SW480 (cell line): Measurements from ENCODE around the gene LAMA2.

Experiments
- DNase-seq: peaks from one replicate; pipeline ENCODE4 v3.0.0-alpha.2; 2016; ENCODE audit warnings: low spot score

Gene LAMA2

GRCh38 chr6:129382916-129383315 is 500.0 kb downstream of the LAMA2 start:
- no peak for DNase-seq

GRCh38 chr6:129385117-129385516 is 502.2 kb downstream of the LAMA2 start:
- DNase-seq, result no peak

- no peak for DNase-seq
Measured at GRCh38 chr6:129390900-129391299, 508.0 kb downstream of the LAMA2 start.

- no peak for DNase-seq
Measured at GRCh38 chr6:129393654-129394053, 510.7 kb downstream of the LAMA2 start.

- DNase-seq, result no peak
Measured at GRCh38 chr6:129398764-129399163, 515.8 kb downstream of the LAMA2 start.

- no peak for DNase-seq
Measured at GRCh38 chr6:129402244-129402643, 519.3 kb downstream of the LAMA2 start.

- DNase-seq, result no peak
Measured at GRCh38 chr6:129411092-129411491, 528.2 kb downstream of the LAMA2 start.

- no peak for DNase-seq
Measured at GRCh38 chr6:129416337-129416990, 533.5 kb downstream of the LAMA2 start.

- no peak for DNase-seq
Measured at GRCh38 chr6:129417416-129418086, 534.6 kb downstream of the LAMA2 start.

- no peak for DNase-seq
Measured at GRCh38 chr6:129419324-129419723, 536.4 kb downstream of the LAMA2 start.

GRCh38 chr6:129426343-129426742 is 543.4 kb downstream of the LAMA2 start:
- no peak for DNase-seq

GRCh38 chr6:129429956-129430355 is 547.0 kb downstream of the LAMA2 start:
- DNase-seq, result no peak

GRCh38 chr6:129432738-129433137 is 549.8 kb downstream of the LAMA2 start:
- DNase-seq, result peak; percentile 4

- no peak for DNase-seq
Measured at GRCh38 chr6:129434091-129434490, 551.2 kb downstream of the LAMA2 start.

GRCh38 chr6:129440691-129441090 is 557.8 kb downstream of the LAMA2 start:
- DNase-seq, result no peak

GRCh38 chr6:129444683-129445082 is 561.7 kb downstream of the LAMA2 start:
- DNase-seq, result no peak

GRCh38 chr6:129446272-129447197 is 563.6 kb downstream of the LAMA2 start:
- no peak for DNase-seq

GRCh38 chr6:129447198-129447565 is 564.2 kb downstream of the LAMA2 start:
- no peak for DNase-seq

GRCh38 chr6:129448965-129449364 is 566.0 kb downstream of the LAMA2 start:
- no peak for DNase-seq

GRCh38 chr6:129451187-129451586 is 568.2 kb downstream of the LAMA2 start:
- DNase-seq, result no peak

GRCh38 chr6:129453073-129453472 is 570.1 kb downstream of the LAMA2 start:
- no peak for DNase-seq

GRCh38 chr6:129454488-129454887 is 571.5 kb downstream of the LAMA2 start:
- no peak for DNase-seq
